Astrocyte (in vitro differentiated cells and primary cell): ENCODE data around the gene PDIA2. TPM values are rescaled to one million over a fixed set of nuclear protein-coding genes. Genes with fewer than 3 reads are reported as not detected.

Experiments
- DNase-seq: peaks from one replicate; pipeline ENCODE4 v3.0.0-alpha.2; 2010; ENCODE audit warnings: low read depth
- FAIRE-seq: peaks from 2 replicates; lab custom pipeline; 2011; peaks lifted over from hg19 to GRCh38; lab: Jason Lieb, UNC
- H2AFZ ChIP-seq: 2 replicates; pipeline ENCODE4 v1.6.0; 2012; ENCODE audit warnings: low read depth, low read length, inconsistent platforms
- H3K27ac ChIP-seq: 2 replicates; pipeline ENCODE4 v1.5.1; 2011; ENCODE audit warnings: low read depth, low read length, inconsistent platforms
- H3K27me3 ChIP-seq: 2 replicates; pipeline ENCODE4 v1.6.0; 2011; ENCODE audit warnings: low read length, inconsistent platforms; ENCODE audit not compliant: insufficient read depth
- H3K36me3 ChIP-seq: 2 replicates; pipeline ENCODE4 v1.5.1; 2011; ENCODE audit warnings: low read length, inconsistent platforms; ENCODE audit not compliant: insufficient read depth
- H3K4me1 ChIP-seq: 2 replicates; pipeline ENCODE4 v1.5.1; 2011; ENCODE audit warnings: low read length, inconsistent platforms; ENCODE audit not compliant: insufficient read depth
- H3K4me2 ChIP-seq: 2 replicates; pipeline ENCODE4 v1.6.0; 2012; ENCODE audit warnings: low read length, inconsistent platforms
- H3K4me3 ChIP-seq: 2 replicates; pipeline ENCODE4 v1.5.1; 2011; ENCODE audit warnings: low read depth, mild to moderate bottlenecking, low read length, inconsistent platforms; ENCODE audit not compliant: insufficient read depth
- H3K79me2 ChIP-seq: 2 replicates; pipeline ENCODE4 v1.6.0; 2012; ENCODE audit warnings: mild to moderate bottlenecking, low read length, inconsistent platforms; ENCODE audit not compliant: insufficient read depth
- H3K9ac ChIP-seq: 2 replicates; pipeline ENCODE4 v1.6.0; 2012; ENCODE audit warnings: mild to moderate bottlenecking, low read length, inconsistent platforms
- H3K9me3 ChIP-seq: 2 replicates; pipeline ENCODE4 v1.5.1; 2012; ENCODE audit warnings: low read depth, mild to moderate bottlenecking, low read length, inconsistent platforms; ENCODE audit not compliant: insufficient read depth
- H4K20me1 ChIP-seq: 2 replicates; pipeline ENCODE4 v1.6.0; 2012; ENCODE audit warnings: low read length, inconsistent platforms; ENCODE audit not compliant: insufficient read depth
- H3K27ac Mint-ChIP-seq: one replicate; pipeline ENCODE4 v1.8.0; 2021; ENCODE audit warnings: mild to moderate bottlenecking, mixed read lengths; ENCODE audit not compliant: unreplicated experiment
- H3K27me3 Mint-ChIP-seq: one replicate; pipeline ENCODE4 v1.8.0; 2021; ENCODE audit warnings: low read depth, mixed read lengths; ENCODE audit not compliant: unreplicated experiment
- H3K36me3 Mint-ChIP-seq: one replicate; pipeline ENCODE4 v1.8.0; 2021; ENCODE audit warnings: low read depth, mixed read lengths; ENCODE audit not compliant: unreplicated experiment
- H3K4me1 Mint-ChIP-seq: one replicate; pipeline ENCODE4 v1.8.0; 2021; ENCODE audit warnings: low read depth, mixed read lengths; ENCODE audit not compliant: unreplicated experiment
- H3K4me3 Mint-ChIP-seq: one replicate; pipeline ENCODE4 v1.8.0; 2021; ENCODE audit warnings: mild to moderate bottlenecking, moderate library complexity, mixed read lengths; ENCODE audit not compliant: unreplicated experiment
- H3K9me3 Mint-ChIP-seq: one replicate; pipeline ENCODE4 v1.8.0; 2021; ENCODE audit warnings: mild to moderate bottlenecking, mixed read lengths; ENCODE audit not compliant: unreplicated experiment
- CTCF ChIP-seq: IDR thresholded peaks from 2 replicates; pipeline ENCODE4 v1.5.1; 2011; ENCODE audit warnings: low read depth, mild to moderate bottlenecking, inconsistent platforms, low read length, moderate library complexity; ENCODE audit not compliant: insufficient read depth
- EZH2 ChIP-seq: IDR thresholded peaks from 2 replicates; pipeline ENCODE4 v1.6.1; 2012; ENCODE audit warnings: mild to moderate bottlenecking, low read length, inconsistent platforms; ENCODE audit not compliant: insufficient read depth
- total RNA-seq: library from RNA; stranded (reverse); gene quantifications from 2 replicates; pipeline ENCODE4 v1.2.1, GENCODE V29; 2021

PDIA2 gene
- total RNA-seq, 1 donor from 2014 or later = 1.5 TPM

DNA sequence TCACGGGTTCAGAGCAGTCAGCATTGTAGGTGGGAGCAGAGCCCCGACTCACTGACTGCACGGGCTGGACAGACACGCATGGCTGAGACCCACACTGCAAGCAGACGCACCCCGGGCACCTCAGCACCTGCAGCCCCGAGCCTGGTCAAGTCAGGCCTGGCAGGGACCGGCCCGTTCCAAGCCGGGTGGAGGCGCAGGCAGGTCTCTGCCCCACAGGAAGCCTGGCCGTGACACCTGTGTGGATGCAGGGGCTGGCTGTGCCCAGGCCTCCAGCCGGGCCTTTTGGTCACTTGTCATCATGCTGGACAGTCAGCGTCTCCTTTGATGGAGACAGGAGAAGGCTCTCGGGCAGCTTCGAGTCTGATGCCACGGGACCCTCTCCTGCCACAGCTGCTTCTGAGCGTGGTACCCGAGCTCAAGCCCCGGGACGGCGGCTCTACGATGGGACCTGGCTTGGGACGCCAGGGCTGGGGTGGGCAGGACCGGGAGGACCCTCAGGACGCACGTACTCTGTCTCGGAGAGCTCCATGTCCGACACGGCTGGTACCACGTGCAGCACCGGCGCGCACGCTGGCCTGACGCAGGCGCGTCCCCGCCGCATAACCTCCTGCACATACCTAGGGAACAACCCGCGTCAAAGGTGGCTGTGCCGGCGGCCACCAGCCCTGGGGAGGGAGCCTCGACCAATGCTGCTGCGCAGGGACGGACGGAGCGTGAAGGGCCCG is 7.9 kb downstream of the PDIA2 start:
- H3K9me3 ChIP-seq = no peaks in the 10 kb centered on the region
- Mint-ChIP-seq H3K4me1 (no peaks in the 10 kb centered on the region), H3K27ac (no peak overlapping the region), H3K9me3 (no peaks in the 10 kb centered on the region), H3K27me3 (no peaks in the 10 kb centered on the region), H3K36me3 (peaks cover 8% of the 10 kb centered on the region), H3K4me3 (no peak overlapping the region)
- H2AFZ ChIP-seq = no peak overlapping the region
- TF ChIP-seq EZH2 = no peak
- no peak for TF ChIP-seq CTCF
- H4K20me1 ChIP-seq = no peaks in the 10 kb centered on the region
- no peaks in the 10 kb centered on the region for H3K4me1 ChIP-seq
- DNase-seq = no peak
- H3K9ac ChIP-seq = no peak overlapping the region
- H3K36me3 ChIP-seq = no peaks in the 10 kb centered on the region
- no peaks in the 10 kb centered on the region for H3K79me2 ChIP-seq
- H3K4me2 ChIP-seq = no peak overlapping the region
- no peaks in the 10 kb centered on the region for H3K27me3 ChIP-seq
- H3K4me3 ChIP-seq = no peak overlapping the region
- no peak for FAIRE-seq
- no peak overlapping the region for H3K27ac ChIP-seq

GRCh38 chr16:291539-291938 is 8.6 kb downstream of the PDIA2 start:
- Mint-ChIP-seq H3K9me3 (no peaks in the 10 kb centered on the region), H3K36me3 (peaks cover 8% of the 10 kb centered on the region), H3K4me3 (no peak overlapping the region), H3K4me1 (no peaks in the 10 kb centered on the region), H3K27me3 (no peaks in the 10 kb centered on the region), H3K27ac (no peak overlapping the region)
- no peak overlapping the region for H3K27ac ChIP-seq
- H3K9me3 ChIP-seq = no peaks in the 10 kb centered on the region
- no peak for TF ChIP-seq CTCF
- TF ChIP-seq EZH2 = no peak
- no peak for FAIRE-seq
- H3K4me3 ChIP-seq = no peak overlapping the region
- H3K4me1 ChIP-seq = no peaks in the 10 kb centered on the region
- no peaks in the 10 kb centered on the region for H3K27me3 ChIP-seq
- no peaks in the 10 kb centered on the region for H4K20me1 ChIP-seq
- no peaks in the 10 kb centered on the region for H3K79me2 ChIP-seq
- no peak overlapping the region for H3K4me2 ChIP-seq
- H3K36me3 ChIP-seq = no peaks in the 10 kb centered on the region
- H3K9ac ChIP-seq = no peak overlapping the region
- DNase-seq = no peak
- H2AFZ ChIP-seq = no peak overlapping the region
